DMS 273 treated with DMSO at 0.1 percent for 48 hours (cell line): ENCODE results near the gene CFAP53.

ENCODE experiments used
- DNase-seq: peaks from one replicate; lab custom pipeline; 2025; lab: John Stamatoyannopoulos, UW

The CFAP53 gene

GRCh38 chr18:50193796-50194630 is 72.3 kb downstream of the CFAP53 start:
- no peak for DNase-seq

GRCh38 chr18:50192995-50193795 is 73.1 kb downstream of the CFAP53 start:
- DNase-seq, result no peak

- DNase-seq, result no peak
These were observed 75.4 kb downstream of the CFAP53 start for GRCh38 chr18:50190926-50191325.

- no peak for DNase-seq
These were observed 76.1 kb downstream of the CFAP53 start for GRCh38 chr18:50190236-50190635.

GRCh38 chr18:50189160-50189559 is 77.1 kb downstream of the CFAP53 start:
- DNase-seq, result no peak

- DNase-seq, result no peak
These were observed 77.6 kb downstream of the CFAP53 start for GRCh38 chr18:50188652-50189051.

GRCh38 chr18:50187659-50188058 is 78.6 kb downstream of the CFAP53 start:
- no peak for DNase-seq

GRCh38 chr18:50186385-50186784 is 79.9 kb downstream of the CFAP53 start:
- DNase-seq, result no peak

GRCh38 chr18:50183556-50183955 is 82.7 kb downstream of the CFAP53 start:
- DNase-seq, result no peak

GRCh38 chr18:50182511-50182910 is 83.8 kb downstream of the CFAP53 start:
- DNase-seq, result no peak

GRCh38 chr18:50181590-50181989 is 84.7 kb downstream of the CFAP53 start:
- DNase-seq, result no peak

- no peak for DNase-seq
These were observed 86.8 kb downstream of the CFAP53 start for GRCh38 chr18:50179465-50179864.

GRCh38 chr18:50177294-50177992 is 88.9 kb downstream of the CFAP53 start:
- no peak for DNase-seq
